OCI-LY1 (cell line): ENCODE measurements around the gene MEDAG.

Experiments
- EZH2 ChIP-seq: fragments of 200-600 bp; sonication (generic), shearing (Covaris generic); IDR thresholded peaks from 2 replicates; pipeline ENCODE4 v1.8.0; 2017; ENCODE audit warnings: borderline replicate concordance, mixed run types, mild to moderate bottlenecking, antibody characterized with exemption, low read length, moderate library complexity, mixed read lengths
- TF ChIP-seq, protein P1 (sequence below): fragments of 200-600 bp; sonication (generic), shearing (Covaris generic); IDR thresholded peaks from 2 replicates; pipeline ENCODE4 v1.5.1; 2017; ENCODE audit warnings: mild to moderate bottlenecking, antibody characterized with exemption, low read length, moderate library complexity, mixed read lengths

DNA sequence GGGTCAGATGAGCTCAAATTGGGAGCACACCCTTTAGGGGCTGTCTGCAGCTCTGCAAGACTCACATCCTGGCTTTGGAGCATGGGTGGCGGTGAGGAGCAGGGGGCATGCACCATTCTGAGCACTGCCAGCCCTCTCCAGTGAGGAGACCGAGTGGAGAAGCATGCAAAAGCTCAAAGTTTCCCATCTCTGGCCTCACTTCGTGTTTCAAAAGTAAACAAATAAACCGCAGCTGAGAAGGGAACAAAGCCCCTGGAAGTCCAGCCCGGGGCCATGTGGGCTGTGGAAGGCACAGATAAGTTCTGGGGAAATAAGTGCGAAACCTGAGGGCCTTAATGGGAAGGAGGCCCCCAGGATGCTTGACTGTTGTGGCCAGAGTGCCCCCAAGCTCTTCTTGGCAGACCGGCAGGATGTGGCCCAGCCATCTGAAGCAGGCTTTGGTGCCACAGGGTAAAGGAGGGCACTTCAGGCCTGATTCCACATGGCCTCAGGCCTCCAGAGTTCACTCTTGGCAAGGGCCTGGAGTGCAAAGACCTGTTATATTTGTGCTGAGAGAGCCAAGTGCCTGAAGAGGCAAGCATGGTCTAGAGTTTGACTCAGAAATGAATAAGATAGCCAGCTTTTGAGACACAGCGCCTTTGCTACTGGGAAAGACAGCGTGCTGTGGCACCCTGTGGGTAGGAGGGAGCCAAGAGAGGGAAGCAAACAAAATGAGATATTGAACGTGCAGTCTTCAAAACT lies 1.2 kb downstream of the MEDAG start:
- TF ChIP-seq, protein P1, sequence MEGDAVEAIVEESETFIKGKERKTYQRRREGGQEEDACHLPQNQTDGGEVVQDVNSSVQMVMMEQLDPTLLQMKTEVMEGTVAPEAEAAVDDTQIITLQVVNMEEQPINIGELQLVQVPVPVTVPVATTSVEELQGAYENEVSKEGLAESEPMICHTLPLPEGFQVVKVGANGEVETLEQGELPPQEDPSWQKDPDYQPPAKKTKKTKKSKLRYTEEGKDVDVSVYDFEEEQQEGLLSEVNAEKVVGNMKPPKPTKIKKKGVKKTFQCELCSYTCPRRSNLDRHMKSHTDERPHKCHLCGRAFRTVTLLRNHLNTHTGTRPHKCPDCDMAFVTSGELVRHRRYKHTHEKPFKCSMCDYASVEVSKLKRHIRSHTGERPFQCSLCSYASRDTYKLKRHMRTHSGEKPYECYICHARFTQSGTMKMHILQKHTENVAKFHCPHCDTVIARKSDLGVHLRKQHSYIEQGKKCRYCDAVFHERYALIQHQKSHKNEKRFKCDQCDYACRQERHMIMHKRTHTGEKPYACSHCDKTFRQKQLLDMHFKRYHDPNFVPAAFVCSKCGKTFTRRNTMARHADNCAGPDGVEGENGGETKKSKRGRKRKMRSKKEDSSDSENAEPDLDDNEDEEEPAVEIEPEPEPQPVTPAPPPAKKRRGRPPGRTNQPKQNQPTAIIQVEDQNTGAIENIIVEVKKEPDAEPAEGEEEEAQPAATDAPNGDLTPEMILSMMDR, result no peak
- TF ChIP-seq EZH2, result no peak
